Measurements from ENCODE around the gene POLR3H. TPM values are rescaled to one million over a fixed set of nuclear protein-coding genes. Genes with fewer than 3 reads are reported as not detected.

Gene POLR3H
- total and polyA plus RNA-seq, 8 donors: 2.6 to 21.7 (median 12.4) TPM

DNA sequence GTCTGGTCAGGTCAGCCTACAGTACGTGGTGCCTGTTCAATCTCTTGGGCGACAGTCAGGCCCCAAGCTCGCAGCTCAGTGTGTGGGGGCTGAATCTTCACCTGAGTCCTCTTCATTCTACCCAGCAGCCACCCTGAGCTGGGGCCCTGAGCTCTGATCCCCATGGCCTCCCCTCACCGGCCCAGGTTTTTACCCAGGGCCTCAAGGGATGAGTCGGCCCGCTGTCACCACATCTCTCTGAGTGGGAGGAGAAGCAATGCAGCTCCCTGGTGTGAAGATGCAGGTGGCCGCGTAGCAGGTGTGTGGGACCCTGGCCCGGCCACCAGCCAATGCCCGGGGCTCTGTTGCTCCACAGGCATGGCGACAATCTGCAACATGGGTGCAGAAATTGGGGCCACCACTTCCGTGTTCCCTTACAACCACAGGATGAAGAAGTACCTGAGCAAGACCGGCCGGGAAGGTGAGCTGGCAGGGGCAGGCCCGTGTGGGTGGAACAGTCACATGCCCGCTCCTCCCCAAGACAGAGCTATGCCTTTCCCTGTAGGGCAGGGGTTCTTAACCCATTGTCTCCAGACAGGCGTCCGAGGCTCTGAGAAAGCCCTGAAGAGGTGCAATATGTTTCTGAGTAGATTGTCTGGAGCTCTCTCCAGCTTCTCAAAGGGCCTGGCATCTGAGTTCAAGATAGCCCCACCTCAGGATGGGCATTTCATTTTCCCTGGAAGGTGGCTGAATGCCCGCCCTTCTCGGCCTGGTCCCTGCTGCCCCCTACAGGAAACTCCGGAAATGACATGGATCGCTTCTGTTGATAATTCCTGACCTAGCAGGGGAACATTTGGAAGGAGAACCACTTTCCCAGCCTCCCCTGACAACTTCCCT lies 26.9 kb downstream of the POLR3H start:
- Histone ChIP-seq H3K36me3 (peaks cover 49 to 87% (median 83%) of the 10 kb centered on the region in 4 donors), H3K27ac (peak overlapping the region; percentile 20 to 74 (median 60)), H3K4me1 (peaks cover 14 to 29% (median 22%) of the 10 kb centered on the region in 4 donors), H3K9me3 (no peaks in the 10 kb centered on the region), H3K27me3 (no peaks in the 10 kb centered on the region), H3K4me3 (no peak overlapping the region)
- intact Hi-C loops (cut with DNase I; ENCODE audit: low total_unique reads): loop anchor here (2.0 to 10.0 kb wide), 2 partner anchors 63 to 113 kb away; no protein-coding TSS in a partner anchor
- TF ChIP-seq EP300 (IDR thresholded peaks at IDR 0.05) (no peak), POLR2A (IDR thresholded peaks at IDR 0.05) (no peak), POLR2AphosphoS5 (IDR thresholded peaks at IDR 0.05) (peak in 2 of 3 donors; percentile 29 to 39)
- TF ChIP-seq, protein P1, sequence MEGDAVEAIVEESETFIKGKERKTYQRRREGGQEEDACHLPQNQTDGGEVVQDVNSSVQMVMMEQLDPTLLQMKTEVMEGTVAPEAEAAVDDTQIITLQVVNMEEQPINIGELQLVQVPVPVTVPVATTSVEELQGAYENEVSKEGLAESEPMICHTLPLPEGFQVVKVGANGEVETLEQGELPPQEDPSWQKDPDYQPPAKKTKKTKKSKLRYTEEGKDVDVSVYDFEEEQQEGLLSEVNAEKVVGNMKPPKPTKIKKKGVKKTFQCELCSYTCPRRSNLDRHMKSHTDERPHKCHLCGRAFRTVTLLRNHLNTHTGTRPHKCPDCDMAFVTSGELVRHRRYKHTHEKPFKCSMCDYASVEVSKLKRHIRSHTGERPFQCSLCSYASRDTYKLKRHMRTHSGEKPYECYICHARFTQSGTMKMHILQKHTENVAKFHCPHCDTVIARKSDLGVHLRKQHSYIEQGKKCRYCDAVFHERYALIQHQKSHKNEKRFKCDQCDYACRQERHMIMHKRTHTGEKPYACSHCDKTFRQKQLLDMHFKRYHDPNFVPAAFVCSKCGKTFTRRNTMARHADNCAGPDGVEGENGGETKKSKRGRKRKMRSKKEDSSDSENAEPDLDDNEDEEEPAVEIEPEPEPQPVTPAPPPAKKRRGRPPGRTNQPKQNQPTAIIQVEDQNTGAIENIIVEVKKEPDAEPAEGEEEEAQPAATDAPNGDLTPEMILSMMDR (IDR thresholded peaks at IDR 0.05): peak in 5 of 7 experiments; percentile 82 to 92 (median 85)
- 37 to 55% (median 54%) methylated on average over 11 to 22 of the region's 22 CpGs for WGBS, 5 donors
- DNase-seq: peak; percentile 84 to 86

DNA sequence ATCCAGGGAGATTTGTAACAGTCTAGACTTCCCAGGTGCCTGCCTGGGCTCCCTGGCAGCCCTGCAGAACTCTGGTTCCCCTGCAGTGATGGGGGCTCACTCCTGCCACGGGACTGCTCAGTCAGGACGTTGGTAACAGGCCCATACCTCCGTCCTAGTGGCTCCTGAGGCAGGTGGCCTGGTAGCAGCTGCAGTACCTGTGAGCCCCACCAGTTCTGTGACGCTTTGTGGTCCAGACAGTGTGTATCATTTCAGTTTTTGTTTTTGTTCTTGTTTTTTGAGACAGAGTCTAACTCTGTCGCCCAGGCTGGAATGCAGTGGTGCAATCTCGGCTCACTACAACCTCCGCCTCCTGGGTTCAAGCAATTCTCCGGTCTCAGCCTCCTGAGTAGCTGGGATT lies 27.8 kb downstream of the POLR3H start:
- H3K27ac ChIP-seq: peak overlapping the region in 1 of 5 donors; percentile 74
- intact Hi-C loops (cut with DNase I; ENCODE audit: low total_unique reads): loop anchor here (2.0 to 10.0 kb wide), 2 partner anchors 62 to 112 kb away; no protein-coding TSS in a partner anchor
- 84 to 96% (median 90%) methylated on average over 8 of the region's 8 CpGs for WGBS, 5 donors
- no peaks in the 10 kb centered on the region for H3K27me3 ChIP-seq
- no peaks in the 10 kb centered on the region for H3K9me3 ChIP-seq
- DNase-seq: no peak
- peaks cover 56 to 96% (median 88%) of the 10 kb centered on the region in 4 donors for H3K36me3 ChIP-seq
- TF ChIP-seq, protein P1 (IDR thresholded peaks at IDR 0.05): no peak
- TF ChIP-seq POLR2A (IDR thresholded peaks at IDR 0.05) (no peak), EP300 (IDR thresholded peaks at IDR 0.05) (no peak), POLR2AphosphoS5 (IDR thresholded peaks at IDR 0.05) (no peak)
- no peak overlapping the region for H3K4me3 ChIP-seq
- H3K4me1 ChIP-seq: peaks cover 14 to 39% (median 28%) of the 10 kb centered on the region in 4 donors

DNA sequence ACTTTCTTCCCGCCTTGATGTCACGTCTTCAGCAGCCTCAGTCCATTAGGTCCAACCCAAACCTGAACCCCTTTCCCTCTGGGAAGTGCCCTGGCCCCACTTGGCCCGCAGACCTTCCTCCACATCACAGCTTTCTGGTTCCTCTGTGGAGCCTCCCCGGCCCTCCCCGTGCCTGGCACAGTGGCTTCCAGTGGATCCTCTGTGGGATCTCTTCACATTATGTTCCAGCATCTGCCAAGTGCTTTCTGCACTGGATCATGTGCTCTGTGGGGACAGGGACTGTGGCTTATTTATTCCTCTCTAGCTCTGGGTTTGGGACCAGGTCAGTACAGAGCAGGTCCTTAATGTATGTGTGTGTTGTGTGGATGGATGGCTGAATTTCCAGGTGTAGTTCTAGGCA lies 30.9 kb downstream of the POLR3H start:
- H3K4me1 ChIP-seq: peaks cover 14 to 55% (median 35%) of the 10 kb centered on the region in 4 donors
- H3K36me3 ChIP-seq: peaks cover 60 to 100% (median 96%) of the 10 kb centered on the region in 4 donors
- H3K27me3 ChIP-seq: no peaks in the 10 kb centered on the region
- no peak overlapping the region for H3K4me3 ChIP-seq
- TF ChIP-seq, protein P1 (IDR thresholded peaks at IDR 0.05): no peak
- no peak for TF ChIP-seq EP300 (IDR thresholded peaks at IDR 0.05)
- TF ChIP-seq POLR2AphosphoS5 (IDR thresholded peaks at IDR 0.05): no peak
- no peak for TF ChIP-seq POLR2A (IDR thresholded peaks at IDR 0.05)
- H3K27ac ChIP-seq: peak overlapping the region in 3 of 5 donors; percentile 30 to 74 (median 57)
- 70 to 90% (median 86%) methylated on average over 5 of the region's 5 CpGs for WGBS, 5 donors
- intact Hi-C loops (cut with DNase I; ENCODE audit: low total_unique reads): loop anchor here (10.0 kb wide), 1 partner anchor 59 kb away; no protein-coding TSS in a partner anchor
- DNase-seq: no peak
- H3K9me3 ChIP-seq: no peaks in the 10 kb centered on the region

DNA sequence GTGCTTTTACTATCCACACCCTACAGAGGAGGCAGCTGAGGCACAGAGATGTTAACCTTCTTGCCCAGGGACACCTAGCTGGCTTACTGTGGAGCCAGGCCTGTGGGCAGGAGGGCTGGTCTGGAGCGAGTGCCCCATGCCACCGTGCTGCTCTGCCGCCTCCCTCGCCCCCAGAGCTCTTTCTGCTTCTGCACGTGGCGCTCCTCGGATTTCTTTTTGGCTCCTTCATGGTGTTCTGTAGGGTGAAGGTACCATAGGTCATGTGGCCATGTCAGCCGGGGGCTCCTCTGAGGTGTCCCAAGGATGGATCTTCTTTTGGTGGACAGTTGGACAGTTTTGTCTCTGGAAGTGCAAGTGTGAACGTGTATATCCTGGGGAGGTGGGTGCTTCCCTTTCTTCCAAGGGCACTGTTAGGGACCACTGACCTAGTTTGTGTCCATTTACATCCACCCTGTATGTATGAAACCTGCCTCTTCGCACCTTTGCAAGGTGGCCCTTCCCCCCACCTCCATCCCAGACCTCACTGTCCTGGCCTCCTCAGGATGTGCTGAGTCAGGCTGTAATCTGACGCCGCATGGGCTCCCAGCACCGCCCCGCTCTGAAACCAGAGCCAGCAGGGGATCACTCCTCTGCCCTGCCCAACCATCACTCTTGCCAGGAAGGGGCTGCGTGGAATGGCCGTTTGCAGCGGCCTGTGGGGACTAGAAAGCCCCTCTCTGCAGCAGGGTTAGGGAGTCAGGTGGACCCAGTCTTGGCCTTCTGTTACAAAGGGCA lies 31.7 kb downstream of the POLR3H start:
- intact Hi-C loops (cut with DNase I; ENCODE audit: low total_unique reads): loop anchor here (10.0 kb wide), 1 partner anchor 58 kb away; no protein-coding TSS in a partner anchor
- peak overlapping the region in 4 of 5 donors; percentile 30 to 74 (median 54) for H3K27ac ChIP-seq
- peak in 1 of 2 donors; percentile 60 for DNase-seq

More for the DNA sequence above, 31.7 kb downstream of the POLR3H start:
- H3K27me3 ChIP-seq: no peaks in the 10 kb centered on the region
- TF ChIP-seq, protein P1 (IDR thresholded peaks at IDR 0.05): no peak
- TF ChIP-seq POLR2AphosphoS5 (IDR thresholded peaks at IDR 0.05): no peak
- no peak for TF ChIP-seq POLR2A (IDR thresholded peaks at IDR 0.05)
- TF ChIP-seq EP300 (IDR thresholded peaks at IDR 0.05): no peak
- H3K9me3 ChIP-seq: no peaks in the 10 kb centered on the region
- no peak overlapping the region for H3K4me3 ChIP-seq
- WGBS, 5 donors: 72 to 84% (median 76%) methylated on average over 14 to 17 of the region's 17 CpGs
- H3K4me1 ChIP-seq: peaks cover 8 to 54% (median 34%) of the 10 kb centered on the region in 4 donors
- H3K36me3 ChIP-seq: peaks cover 68 to 100% (median 99%) of the 10 kb centered on the region in 4 donors
